ENCODE data around the gene RASSF6.

Gene RASSF6

DNA sequence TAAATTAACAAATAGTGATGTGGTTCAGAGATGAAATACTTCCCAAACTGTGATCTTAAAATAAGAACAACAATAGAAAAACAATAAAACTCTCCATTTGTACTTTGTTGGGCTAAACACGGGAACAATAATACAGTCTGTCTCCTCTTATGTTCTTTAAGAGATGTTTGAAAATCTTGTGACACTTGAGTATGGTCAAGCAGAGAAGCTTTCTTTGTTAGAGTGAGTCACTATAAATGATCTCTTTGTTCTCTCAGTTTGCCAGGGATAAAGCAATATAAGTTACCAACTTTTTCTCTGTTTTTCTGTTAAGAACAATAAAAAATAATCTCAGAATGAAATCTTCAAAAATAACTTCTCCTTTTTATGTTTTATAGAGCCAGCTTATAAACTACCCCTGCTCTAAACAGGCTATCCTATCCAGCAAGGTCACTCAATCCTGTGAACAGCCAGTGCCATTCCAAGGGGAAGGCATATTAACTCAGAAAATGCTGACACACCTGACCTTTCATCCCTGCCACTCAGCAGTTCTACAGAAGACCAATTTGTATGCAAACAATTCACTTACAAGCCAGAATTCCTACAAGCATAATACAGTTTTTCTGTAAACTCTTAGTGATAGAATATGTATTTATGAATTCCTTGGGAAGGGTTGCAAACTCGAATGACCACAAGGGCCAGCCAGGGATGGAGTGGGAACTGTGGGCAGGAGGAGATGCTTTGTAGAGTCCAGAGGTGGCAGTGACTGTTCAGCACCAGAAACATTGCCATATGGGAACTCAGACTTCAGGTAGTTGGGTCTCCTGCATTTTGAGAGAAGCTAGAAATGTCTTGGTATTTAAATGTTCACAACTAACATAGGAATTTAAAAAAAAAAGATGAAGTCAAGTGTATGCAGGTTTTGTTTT lies 86.5 kb downstream of the RASSF6 start:
- no peak overlapping the region for H3K4me3 ChIP-seq (ENCODE audit: control insufficient read depth, low read depth, low read length)
- no peak for DNase-seq (ENCODE audit: low read depth)
- TF ChIP-seq, protein P1, sequence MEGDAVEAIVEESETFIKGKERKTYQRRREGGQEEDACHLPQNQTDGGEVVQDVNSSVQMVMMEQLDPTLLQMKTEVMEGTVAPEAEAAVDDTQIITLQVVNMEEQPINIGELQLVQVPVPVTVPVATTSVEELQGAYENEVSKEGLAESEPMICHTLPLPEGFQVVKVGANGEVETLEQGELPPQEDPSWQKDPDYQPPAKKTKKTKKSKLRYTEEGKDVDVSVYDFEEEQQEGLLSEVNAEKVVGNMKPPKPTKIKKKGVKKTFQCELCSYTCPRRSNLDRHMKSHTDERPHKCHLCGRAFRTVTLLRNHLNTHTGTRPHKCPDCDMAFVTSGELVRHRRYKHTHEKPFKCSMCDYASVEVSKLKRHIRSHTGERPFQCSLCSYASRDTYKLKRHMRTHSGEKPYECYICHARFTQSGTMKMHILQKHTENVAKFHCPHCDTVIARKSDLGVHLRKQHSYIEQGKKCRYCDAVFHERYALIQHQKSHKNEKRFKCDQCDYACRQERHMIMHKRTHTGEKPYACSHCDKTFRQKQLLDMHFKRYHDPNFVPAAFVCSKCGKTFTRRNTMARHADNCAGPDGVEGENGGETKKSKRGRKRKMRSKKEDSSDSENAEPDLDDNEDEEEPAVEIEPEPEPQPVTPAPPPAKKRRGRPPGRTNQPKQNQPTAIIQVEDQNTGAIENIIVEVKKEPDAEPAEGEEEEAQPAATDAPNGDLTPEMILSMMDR (conservative IDR thresholded peaks at IDR 0.05; ENCODE audit: control insufficient read depth, insufficient read depth, low read depth, low read length): no peak

DNA sequence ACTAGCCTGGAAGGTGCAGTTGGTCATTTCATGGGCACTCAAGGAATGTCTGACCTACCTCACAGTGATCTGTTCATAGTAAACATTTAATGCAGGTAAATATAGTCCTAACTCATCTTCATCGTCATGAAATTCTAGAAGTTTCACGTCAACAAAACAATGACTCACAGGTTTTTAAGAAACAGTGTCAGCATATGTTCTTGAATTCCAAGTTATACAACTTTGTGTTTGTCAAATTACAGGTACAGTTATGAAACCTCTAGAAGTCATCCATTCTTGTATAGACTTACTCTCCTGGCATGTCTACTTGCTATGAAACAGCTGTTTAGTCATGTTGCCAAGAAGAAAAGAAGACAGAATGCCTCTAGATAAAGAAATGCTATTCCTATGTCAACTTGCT lies 92.1 kb downstream of the RASSF6 start:
- DNase-seq (ENCODE audit: low read depth): no peak
- no peak overlapping the region for H3K4me3 ChIP-seq (ENCODE audit: control insufficient read depth, low read depth, low read length)
- TF ChIP-seq, protein P1 (conservative IDR thresholded peaks at IDR 0.05; ENCODE audit: control insufficient read depth, insufficient read depth, low read depth, low read length): no peak

DNA sequence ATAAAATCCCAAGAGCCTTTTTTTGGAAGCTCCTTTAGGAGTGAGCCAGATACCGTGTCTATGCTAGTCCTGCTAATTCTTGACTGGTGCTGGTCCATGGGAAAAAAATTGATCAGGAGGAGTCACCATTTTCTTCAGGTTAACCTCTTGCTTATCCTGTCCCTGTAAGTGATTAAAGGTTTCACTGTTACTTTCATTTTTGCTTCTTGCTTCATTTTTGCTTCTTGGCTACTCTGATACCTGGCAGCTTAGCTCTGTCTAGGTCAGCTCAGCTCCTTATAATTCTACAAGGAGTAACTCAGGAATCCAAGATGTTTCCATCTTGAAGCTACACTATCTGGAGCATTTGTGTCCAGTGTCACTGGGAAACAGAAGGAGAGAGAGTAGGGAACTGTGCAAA lies 93.0 kb downstream of the RASSF6 start:
- TF ChIP-seq, protein P1 (conservative IDR thresholded peaks at IDR 0.05; ENCODE audit: control insufficient read depth, insufficient read depth, low read depth, low read length): no peak
- no peak for DNase-seq (ENCODE audit: low read depth)
- no peak overlapping the region for H3K4me3 ChIP-seq (ENCODE audit: control insufficient read depth, low read depth, low read length)

DNA sequence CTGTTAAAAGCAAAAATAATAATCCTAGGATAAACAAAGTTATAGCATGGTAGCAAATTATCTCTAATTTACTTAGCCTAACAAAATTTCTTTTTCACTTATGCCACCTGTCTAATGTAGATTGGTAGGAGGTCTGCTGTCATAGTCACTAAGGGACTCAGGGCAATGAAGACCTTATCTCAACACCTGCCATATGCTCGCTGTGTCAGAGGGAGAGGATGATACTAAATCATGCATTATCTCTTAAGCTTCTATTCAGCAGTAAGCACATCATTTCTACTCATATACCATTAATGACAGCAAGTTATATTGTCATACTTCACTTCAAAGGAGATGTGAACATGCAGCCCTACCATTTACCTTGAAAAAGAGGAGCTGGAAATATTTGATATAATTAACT lies 94.6 kb downstream of the RASSF6 start:
- DNase-seq (ENCODE audit: low read depth): no peak
- H3K4me3 ChIP-seq (ENCODE audit: control insufficient read depth, low read depth, low read length): no peak overlapping the region
- TF ChIP-seq, protein P1 (conservative IDR thresholded peaks at IDR 0.05; ENCODE audit: control insufficient read depth, insufficient read depth, low read depth, low read length): no peak

DNA sequence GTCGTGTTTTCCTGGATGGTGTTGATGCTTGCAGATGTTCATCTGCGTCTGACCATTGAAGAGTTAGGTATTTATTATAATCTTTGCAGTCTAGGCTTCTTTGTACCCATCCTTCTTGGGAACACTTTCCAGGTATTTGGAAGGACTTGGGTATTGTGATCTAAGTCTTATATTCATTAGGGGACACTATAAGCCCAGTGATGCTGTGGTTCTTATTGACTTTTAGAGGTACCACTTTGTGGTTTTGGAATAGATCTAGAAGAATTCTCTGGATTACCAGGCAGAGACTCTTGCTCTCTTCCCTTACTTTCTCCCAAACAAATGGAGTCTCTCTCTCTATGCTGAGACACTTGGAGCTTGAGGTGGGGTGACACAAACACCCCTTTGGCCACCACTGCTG lies 97.1 kb downstream of the RASSF6 start:
- peak; percentile 43 for DNase-seq (ENCODE audit: low read depth)
- TF ChIP-seq, protein P1 (conservative IDR thresholded peaks at IDR 0.05; ENCODE audit: control insufficient read depth, insufficient read depth, low read depth, low read length): no peak
- no peak overlapping the region for H3K4me3 ChIP-seq (ENCODE audit: control insufficient read depth, low read depth, low read length)

Data from fibroblast of mammary gland (primary cell).